PC-9 (cell line): ENCODE data around the gene RAB3IL1.

Experiments used
- EZH2 ChIP-seq: fragments of 200-600 bp; sonication (generic); IDR thresholded peaks from 2 replicates; pipeline ENCODE4 v1.8.0; 2017; ENCODE audit warnings: antibody characterized with exemption, low read depth
- TF ChIP-seq, protein P1 (sequence below): fragments of 200-600 bp; sonication (generic); conservative IDR thresholded peaks from 2 replicates; pipeline ENCODE4 v1.6.1; 2017; ENCODE audit warnings: mixed run types, antibody characterized with exemption, mild to moderate bottlenecking, moderate library complexity

DNA sequence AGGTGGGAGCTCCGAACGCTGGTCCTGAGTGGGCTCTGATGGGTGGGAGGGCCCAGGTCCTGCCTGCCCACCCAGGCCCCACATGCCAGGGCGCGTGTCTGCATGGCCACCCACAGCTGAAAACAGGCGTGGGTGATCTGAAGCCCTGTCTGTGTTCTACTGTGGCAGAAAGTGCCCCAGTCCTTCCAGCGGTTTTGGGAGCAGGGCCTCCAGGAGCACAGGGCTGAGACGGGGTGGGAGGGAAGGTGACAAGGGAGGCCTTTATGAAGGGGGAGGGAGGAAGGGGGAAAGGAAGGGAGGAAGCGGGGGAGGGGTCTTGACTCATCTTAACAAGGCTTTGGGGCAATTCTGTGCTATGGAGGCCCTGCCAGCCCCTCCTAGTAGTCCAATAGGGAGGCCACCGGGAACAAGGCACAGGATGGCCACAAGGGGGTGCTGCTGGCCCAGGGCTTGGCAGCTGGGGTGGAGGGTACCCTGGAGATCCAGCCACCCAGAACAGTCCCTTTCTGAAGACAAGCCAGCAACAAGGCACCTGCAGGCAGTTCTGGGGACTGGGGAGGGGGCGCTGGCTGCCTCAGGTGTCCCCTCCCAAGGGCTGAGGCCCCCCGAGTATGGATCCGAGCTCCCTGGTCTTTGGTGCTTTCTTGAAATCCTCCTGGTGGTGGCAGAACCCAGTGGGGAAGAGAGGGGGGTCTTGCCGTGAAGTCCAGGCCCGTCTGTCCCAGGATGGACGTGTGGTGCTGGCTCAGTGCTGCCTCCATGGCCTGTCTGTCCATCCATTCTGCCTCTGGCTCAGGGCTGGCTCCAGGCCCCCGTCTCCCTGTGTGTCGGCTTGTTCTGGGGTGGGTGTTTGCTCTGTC is 19.7 kb downstream of the RAB3IL1 start:
- TF ChIP-seq EZH2 = no peak
- TF ChIP-seq, protein P1, sequence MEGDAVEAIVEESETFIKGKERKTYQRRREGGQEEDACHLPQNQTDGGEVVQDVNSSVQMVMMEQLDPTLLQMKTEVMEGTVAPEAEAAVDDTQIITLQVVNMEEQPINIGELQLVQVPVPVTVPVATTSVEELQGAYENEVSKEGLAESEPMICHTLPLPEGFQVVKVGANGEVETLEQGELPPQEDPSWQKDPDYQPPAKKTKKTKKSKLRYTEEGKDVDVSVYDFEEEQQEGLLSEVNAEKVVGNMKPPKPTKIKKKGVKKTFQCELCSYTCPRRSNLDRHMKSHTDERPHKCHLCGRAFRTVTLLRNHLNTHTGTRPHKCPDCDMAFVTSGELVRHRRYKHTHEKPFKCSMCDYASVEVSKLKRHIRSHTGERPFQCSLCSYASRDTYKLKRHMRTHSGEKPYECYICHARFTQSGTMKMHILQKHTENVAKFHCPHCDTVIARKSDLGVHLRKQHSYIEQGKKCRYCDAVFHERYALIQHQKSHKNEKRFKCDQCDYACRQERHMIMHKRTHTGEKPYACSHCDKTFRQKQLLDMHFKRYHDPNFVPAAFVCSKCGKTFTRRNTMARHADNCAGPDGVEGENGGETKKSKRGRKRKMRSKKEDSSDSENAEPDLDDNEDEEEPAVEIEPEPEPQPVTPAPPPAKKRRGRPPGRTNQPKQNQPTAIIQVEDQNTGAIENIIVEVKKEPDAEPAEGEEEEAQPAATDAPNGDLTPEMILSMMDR = peak; percentile 97
